HAP-1 (cell line): ENCODE results near the gene PRR33.
"Not testable (repeated sequence)": the region's sequence is repeated elsewhere in the genome, so short reads cannot be mapped to it uniquely, and the experiment has no call there.

Source experiments
- DNase-seq, 2 experiments: peaks; one replicate each; pipeline ENCODE4 v3.0.0-alpha.2; 2016 to 2020; ENCODE audit warnings: low spot score in 2 of 2
- H3K27me3 ChIP-seq: fragments of 250-450 bp; sonication (Bioruptor Pico); 2 replicates; pipeline ENCODE4 v1.5.1; 2020; ENCODE audit warnings: low read depth, mild to moderate bottlenecking, moderate library complexity
- H3K36me3 ChIP-seq: fragments of 250-450 bp; sonication (Bioruptor Pico); replicated peaks from 2 replicates; pipeline ENCODE4 v1.5.1; 2020; ENCODE audit warnings: mild to moderate bottlenecking
- H3K4me1 ChIP-seq: fragments of 250-450 bp; sonication (Bioruptor Pico); 2 replicates; pipeline ENCODE4 v1.5.1; 2020; ENCODE audit warnings: mild to moderate bottlenecking
- H3K4me3 ChIP-seq: fragments of 250-450 bp; sonication (Bioruptor Pico); 2 replicates; pipeline ENCODE4 v1.5.1; 2020; ENCODE audit warnings: mild to moderate bottlenecking, moderate library complexity
- H3K9me3 ChIP-seq: fragments of 250-450 bp; sonication (Bioruptor Pico); 2 replicates; pipeline ENCODE4 v1.5.1; 2020; ENCODE audit warnings: mild to moderate bottlenecking, moderate library complexity
- in situ Hi-C: fragments of 300-500 bp; cut with MboI; formaldehyde crosslinking; loops from 3 replicates; pipeline ENCODE4 v1.14.3; 2020; ENCODE audit warnings: low sequenced_read_pairs, inconsistent platforms, mixed read lengths

PRR33 gene

DNA sequence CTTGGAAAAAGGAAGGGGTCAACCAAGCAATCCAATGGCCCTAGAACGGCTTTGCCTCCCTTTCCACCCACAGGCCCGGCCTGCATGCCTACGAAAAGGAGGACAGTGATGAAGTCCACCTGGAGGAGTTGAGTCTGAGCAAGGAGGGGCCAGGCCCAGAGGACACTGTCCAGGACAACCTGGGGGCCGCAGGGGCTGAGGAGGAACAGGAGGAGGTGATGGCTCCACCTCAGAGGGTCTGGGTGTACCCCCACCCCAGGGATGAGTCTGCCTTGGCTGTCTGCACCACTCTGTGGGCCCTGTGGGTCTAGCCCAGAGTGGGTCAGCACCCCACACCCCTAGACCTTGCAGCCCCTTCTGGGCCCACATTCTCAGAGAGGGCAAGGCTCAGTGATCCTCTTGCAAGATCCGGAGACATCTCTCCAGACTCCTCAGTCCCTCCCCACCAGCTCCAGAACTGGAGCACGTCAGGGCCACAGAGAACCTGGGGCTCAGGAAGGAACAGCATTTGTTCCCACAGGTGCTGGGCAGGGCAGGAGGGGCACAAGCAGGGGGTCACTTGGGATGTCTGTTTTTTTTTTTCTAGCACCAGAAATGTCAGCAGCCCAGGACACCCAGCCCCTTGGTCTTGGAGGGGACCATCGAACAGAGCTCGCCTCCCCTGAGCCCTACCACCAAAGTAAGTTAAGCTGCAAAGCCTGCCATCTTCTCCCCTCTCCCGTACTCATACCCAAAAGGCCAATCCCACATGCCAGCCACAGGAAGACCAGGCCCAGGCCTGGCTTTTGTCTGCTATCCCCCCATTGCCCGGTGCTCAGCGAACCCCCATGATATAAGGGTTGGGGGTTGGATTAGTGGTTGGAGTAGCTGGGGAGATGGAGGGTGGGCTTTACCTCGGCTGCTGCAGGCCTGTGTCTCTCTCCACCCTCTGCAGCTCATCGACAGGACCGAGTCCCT lies 8.1 kb downstream of the PRR33 start:
- in situ Hi-C loops = loop anchor here (5.0 kb wide), 1 partner anchor 34 kb away; the partner anchor contains the start of gene TNNT3
- no peaks in the 10 kb centered on the region for H3K36me3 ChIP-seq

DNA sequence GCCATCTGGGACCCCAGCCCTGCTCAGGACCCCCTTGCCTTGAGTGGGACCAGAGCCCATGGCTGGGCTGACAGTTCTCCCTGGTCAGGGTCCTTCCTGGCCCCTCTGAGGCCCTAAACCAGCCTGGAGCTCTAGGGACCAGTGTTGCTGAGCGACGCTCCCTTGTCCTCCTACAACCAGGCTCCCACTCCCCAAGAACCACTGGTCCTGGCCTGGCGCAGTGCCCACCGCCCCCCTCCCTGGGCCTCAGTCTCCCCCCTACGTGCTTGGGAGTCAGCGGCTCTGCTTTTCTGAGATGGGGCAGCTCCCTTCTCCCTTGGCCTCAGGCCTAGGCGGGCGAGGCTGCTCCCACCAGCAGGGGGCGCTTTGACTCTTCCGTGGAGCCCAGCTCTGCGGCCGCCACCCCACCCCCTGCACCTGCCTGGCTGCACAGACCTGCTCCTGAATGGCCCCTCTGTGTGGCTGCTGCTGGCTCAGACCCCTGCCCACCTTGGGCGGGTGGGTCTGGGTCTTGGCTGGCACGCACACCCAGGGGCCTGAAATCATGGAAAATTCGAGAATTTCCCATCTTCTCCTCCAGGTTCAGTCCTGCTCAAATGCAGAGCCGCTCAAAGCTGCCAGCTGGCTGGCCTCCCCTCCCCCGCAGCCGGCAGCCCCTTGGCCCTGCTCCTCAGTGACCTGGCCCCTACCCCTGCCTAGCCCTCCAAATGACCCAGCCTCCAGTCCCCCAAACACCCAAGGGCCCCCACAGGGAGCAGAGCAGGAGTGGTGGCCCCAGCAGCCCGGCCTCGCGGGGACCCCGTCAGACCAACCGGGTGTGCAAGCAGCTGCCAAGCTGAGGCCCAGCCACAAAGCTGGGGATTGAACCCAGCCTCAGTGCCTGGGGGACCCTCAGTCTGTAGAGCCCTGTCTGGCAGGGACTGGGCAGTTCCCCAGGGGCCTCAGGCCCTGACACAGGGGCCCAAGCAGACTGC lies 9.1 kb downstream of the PRR33 start:
- in situ Hi-C loops = loop anchor here (5.0 kb wide), 1 partner anchor 35 kb away; the partner anchor contains the start of gene TNNT3
- Histone ChIP-seq H3K27me3 (peaks cover 8% of the 10 kb centered on the region; the same call in 1 of the 2 replicates), H3K4me3 (no peak overlapping the region), H3K9me3 (no peaks in the 10 kb centered on the region), H3K4me1 (no peaks in the 10 kb centered on the region), H3K36me3 (no peaks in the 10 kb centered on the region)
- peak; percentile 65 to 92 for DNase-seq

More for the DNA sequence above, 8.1 kb downstream of the PRR33 start:
- no peaks in the 10 kb centered on the region for H3K4me1 ChIP-seq
- H3K27me3 ChIP-seq = peaks cover 13% of the 10 kb centered on the region
- DNase-seq = no peak
- H3K9me3 ChIP-seq = no peaks in the 10 kb centered on the region
- H3K4me3 ChIP-seq = no peak overlapping the region

DNA sequence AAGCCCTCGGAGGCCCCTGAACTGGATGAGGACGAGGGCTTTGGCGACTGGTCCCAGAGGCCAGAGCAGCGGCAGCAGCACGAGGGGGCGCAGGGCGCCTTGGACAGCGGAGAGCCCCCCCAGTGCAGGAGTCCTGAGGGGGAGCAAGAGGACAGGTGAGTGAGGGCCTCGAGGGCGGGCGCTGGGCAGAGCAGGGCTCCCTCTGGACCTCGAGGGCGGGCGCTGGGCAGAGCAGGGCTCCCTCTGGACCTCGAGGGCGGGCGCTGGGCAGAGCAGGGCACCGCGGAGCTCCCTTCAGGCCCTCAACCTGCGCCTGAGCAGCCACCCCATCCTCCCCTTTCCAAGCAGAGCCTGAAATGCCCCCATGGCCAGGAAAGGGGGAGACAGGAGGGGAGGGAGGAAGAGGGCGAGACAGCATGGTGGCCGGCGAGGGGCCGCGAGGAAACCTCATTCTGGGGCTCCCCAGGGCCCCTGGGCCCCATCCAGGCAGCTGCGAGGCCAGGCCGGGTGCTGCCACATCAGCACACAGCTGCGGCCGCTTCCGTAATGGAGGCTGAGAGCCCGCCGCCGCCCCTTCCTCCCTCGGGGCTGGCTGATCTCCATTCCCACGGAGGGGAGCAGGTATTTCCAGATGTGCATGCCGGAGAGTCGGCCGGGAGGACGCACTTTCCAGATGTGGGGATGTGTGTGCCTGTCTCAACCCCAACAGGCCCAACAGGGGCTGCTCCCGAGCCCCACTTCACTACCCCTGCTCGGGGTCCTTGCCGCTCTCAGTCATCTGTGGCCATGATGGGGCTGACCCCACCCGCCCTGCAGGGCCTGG lies 10.0 kb downstream of the PRR33 start:
- peaks cover 6% of the 10 kb centered on the region; the same call in 1 of the 2 replicates for H3K27me3 ChIP-seq
- H3K9me3 ChIP-seq = no peaks in the 10 kb centered on the region
- no peaks in the 10 kb centered on the region for H3K36me3 ChIP-seq
- no peaks in the 10 kb centered on the region for H3K4me1 ChIP-seq
- no peak overlapping the region for H3K4me3 ChIP-seq
- in situ Hi-C loops = loop anchor here (5.0 kb wide), 1 partner anchor 36 kb away; the partner anchor contains the start of gene TNNT3
- no peak for DNase-seq

DNA sequence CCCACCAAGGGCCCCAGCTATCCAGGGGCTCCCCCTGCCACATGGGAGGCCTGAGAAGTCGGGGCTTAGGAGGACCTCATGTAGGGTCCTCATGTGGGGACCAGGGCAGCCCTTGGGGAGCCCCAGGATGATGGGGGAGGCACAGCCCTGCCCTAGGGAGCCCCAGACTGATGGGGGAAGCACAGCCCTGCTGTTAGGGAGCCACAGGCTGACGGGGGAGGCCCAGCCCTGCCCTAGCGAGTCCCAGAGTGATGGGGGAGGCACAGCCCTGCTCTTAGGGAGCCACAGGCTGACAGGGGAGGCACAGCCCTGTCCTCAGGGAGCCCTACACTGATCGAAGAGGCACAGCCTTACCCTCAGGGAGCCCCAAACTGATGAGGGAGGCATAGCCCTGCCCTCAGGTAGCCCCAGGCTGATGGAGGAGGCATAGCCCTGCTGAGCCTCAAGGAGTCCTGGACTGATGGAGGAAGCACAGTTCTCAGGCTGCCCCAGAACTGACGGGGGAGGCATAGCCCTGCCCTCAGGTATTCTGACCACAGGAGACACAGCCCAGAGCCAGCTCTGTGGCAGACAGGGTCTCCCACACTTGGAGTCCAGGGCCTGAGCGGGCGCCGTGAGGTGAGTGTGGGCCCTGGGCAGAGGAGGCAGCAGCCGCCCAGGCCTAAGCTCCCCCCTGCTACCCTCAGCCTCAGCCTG lies 10.8 kb downstream of the PRR33 start:
- no peaks in the 10 kb centered on the region for H3K36me3 ChIP-seq
- no peaks in the 10 kb centered on the region for H3K9me3 ChIP-seq
- H3K27me3 ChIP-seq = peaks cover 6% of the 10 kb centered on the region; the same call in 1 of the 2 replicates
- no peak overlapping the region for H3K4me3 ChIP-seq
- in situ Hi-C loops = loop anchor here (5.0 kb wide), 1 partner anchor 36 kb away; the partner anchor contains the start of gene TNNT3
- no peaks in the 10 kb centered on the region for H3K4me1 ChIP-seq
- no peak for DNase-seq

DNA sequence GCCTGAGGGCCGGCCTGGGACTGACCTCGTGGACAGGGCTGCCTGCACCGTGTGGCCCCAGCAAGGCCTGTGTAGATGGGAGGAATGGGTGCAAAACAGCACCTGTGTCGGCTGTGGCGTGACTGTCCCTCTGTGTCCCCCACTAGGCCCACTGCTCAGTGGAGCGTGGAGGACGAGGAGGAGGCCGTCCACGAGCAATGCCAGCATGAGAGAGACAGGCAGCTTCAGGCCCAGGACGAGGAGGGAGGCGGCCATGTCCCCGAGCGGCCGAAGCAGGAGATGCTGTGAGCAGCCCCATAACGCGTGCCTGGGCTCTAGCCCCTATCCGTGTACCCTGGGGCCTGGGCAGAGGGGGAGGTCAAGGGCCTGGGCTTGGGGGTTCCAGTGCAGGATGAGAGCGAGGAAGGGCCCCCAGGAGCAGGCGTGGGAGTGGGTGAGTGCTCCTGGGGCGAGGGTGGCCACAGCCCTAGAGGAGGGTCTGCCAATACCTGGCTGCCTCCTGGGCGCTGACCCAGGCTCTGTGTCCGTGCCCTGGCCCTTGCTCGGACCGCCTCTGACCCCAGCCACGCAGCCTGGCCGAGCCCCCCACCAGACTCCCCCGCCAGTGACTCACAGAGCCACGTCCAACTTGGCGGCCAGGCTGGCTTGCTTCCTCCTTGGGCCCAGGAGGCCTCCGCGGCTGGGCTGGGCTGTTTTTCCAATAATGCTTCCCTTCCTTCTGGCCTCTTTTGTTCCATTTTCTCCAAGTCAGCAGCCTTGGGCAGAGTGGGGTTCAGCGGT lies 11.6 kb downstream of the PRR33 start:
- DNase-seq = no peak
- Histone ChIP-seq H3K9me3 (no peaks in the 10 kb centered on the region), H3K27me3 (no peaks in the 10 kb centered on the region), H3K4me3 (no peak overlapping the region), H3K4me1 (no peaks in the 10 kb centered on the region), H3K36me3 (no peaks in the 10 kb centered on the region)
- in situ Hi-C loops = loop anchor here (5.0 kb wide), 1 partner anchor 37 kb away; the partner anchor contains the start of gene TNNT3

DNA sequence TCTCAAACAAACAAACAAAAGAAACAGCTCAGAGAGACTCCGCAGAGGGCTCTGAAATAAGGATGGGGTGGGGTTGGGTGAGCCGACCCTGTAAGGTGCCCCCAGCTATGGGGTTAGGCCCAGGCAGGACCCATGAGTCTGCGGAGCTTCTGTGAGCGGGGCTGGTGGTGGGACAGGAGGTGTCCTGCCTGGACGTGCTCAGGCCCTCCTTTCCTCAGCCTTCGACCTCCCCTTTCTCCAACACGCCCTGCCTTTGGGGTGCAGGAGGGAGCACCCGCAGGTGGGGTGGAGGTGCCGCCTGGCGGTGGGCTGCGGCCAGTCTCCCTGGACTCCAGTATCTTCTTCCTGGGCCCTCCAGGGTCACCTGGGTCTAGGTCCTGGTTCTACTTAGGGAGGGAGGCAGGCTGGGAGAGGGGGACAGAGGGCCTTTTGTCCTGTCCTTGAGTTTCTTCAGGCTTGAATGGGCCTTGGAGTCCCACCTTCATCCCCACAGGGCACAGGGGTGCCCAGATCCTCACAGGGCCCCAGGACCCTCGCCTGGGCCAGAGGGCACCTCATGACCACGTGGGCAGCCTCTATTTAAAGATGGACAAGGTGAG lies 12.3 kb downstream of the PRR33 start:
- DNase-seq = no peak
- no peaks in the 10 kb centered on the region for H3K36me3 ChIP-seq
- in situ Hi-C loops = no loop called here
- H3K9me3 ChIP-seq = no peaks in the 10 kb centered on the region
- no peaks in the 10 kb centered on the region for H3K4me1 ChIP-seq
- H3K4me3 ChIP-seq = no peak overlapping the region
- no peaks in the 10 kb centered on the region for H3K27me3 ChIP-seq

DNA sequence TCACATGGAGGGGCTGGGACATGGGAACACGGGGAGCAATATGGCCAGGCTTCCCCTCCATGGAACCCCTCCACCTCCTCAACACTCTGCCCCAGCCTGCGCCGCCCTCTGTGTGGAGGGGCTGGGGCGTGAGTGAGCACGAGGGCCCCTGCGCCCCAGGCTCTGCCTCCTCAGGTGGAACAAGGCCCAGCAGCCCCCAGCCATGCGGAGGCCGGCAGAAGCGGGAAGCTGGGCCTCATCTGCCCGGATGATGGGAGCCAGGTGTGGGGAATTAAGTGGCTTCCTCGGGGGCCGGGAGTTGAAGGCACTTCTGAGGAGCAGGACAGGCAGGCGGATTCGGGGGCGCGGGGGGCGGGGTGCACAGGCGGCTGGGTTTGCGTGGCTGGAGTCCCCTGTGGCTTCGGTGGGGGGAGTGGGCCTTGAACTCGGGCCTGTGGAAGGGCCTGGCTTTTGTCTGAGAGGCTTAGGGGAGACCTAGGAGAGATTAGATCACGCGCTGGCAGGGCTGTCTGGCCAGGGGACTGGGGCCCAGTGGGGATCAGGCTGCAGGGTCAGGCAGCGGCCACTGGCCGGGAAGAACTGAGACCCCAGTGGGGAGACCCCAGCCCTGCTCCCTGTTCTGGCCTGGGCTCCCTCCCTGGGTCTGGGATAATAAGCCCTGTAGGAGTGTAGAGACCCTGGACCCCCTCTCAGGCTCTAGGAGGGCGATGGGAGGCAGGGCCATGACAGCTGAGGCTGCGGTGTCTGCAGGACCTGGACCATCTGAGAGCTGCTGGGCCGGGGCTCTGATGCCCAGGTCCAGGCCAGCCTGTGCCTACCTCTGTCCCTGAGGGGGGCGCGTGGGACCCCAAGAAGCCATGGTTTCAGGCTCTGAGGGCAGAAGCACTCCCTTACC lies 13.3 kb downstream of the PRR33 start:
- in situ Hi-C loops = no loop called here
- Histone ChIP-seq H3K36me3 (no peaks in the 10 kb centered on the region), H3K4me1 (no peaks in the 10 kb centered on the region), H3K4me3 (no peak overlapping the region), H3K27me3 (no peaks in the 10 kb centered on the region), H3K9me3 (no peaks in the 10 kb centered on the region)
- DNase-seq = no peak

DNA sequence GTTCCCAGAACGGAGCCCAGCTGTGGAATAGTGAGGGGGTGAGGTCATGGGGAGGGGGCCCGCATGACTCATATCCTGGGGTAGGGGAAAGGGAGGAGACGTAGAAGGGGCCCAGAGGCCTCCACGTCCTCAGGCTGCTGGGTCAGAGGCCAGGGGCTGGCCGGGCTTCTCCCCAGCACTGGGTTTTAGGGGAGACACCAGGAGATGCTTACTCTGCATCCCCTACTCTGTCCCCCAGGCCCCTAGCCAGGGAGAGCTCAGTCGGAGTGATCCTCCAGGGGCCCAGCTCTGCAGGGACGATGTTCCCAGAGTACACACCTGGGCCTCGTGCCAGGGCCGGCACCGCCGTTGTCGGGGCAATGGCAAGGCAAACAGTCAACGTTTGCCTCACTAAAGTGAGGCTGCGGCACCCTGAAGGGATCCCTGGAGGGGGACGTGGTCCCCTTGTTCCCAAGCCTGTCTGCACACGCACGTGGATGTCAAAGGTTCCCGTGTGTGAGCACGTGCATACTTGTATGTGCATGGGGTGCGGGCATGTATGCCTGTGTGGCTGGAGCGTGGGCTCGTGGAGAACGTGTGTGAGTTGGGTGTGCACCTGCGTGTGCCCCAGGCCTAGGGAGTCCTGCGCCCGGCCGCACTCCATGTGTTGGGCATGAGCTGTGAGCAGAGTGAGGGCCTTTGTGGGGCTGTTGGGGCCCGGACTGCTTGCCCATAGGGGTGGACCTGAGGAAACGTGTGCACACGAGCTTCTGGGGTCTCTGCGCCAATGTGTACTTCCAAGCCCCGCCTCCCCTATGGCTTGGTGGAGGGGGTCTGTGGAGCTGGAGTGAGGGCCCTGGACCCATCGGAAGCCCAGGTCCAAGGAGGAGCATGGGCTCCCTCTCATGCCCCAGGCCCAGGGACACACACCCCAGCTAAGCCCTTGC lies 14.2 kb downstream of the PRR33 start:
- DNase-seq = peak in 1 of 2 experiments; percentile 7
- in situ Hi-C loops = no loop called here
- Histone ChIP-seq H3K27me3 (no peaks in the 10 kb centered on the region), H3K9me3 (no peaks in the 10 kb centered on the region), H3K36me3 (no peaks in the 10 kb centered on the region), H3K4me1 (no peaks in the 10 kb centered on the region), H3K4me3 (no peak overlapping the region)

DNA sequence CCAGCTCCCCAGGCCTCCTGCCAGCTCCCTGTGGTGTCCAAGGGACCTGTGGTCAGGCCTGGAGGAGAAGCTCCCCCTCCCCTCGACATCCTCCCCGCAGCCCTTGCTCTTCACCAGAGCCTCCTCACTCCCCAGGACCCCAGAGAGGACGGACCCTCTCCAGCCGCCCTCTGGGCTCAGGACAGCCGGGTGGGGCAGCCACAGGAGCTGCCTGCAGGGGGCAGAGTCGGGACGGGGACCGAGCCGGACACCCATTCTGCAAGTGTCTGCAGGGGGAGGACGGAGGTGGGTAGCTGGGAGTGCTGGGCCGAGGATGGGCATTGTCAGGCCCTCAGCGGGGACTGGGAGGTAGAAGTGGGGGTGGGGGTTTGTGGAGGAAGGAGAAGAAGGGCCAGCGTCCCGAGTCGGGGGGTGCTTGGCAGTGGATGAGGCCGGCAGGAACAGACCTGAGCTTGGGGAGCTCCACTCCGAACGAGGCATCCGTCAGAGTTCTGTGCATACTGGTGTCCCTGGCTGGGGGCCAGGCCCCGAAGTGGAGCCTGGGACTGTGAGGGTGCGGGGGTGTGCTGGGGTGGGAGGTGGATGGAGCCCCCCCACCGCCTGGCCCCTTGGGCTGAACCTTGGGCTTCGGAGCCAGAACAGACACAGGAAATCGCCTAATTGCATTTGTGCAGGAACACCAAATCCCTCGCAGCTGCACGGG lies 15.2 kb downstream of the PRR33 start:
- peak in 1 of 2 experiments; percentile 76 for DNase-seq
- H3K4me3 ChIP-seq = no peak overlapping the region
- in situ Hi-C loops = no loop called here

DNA sequence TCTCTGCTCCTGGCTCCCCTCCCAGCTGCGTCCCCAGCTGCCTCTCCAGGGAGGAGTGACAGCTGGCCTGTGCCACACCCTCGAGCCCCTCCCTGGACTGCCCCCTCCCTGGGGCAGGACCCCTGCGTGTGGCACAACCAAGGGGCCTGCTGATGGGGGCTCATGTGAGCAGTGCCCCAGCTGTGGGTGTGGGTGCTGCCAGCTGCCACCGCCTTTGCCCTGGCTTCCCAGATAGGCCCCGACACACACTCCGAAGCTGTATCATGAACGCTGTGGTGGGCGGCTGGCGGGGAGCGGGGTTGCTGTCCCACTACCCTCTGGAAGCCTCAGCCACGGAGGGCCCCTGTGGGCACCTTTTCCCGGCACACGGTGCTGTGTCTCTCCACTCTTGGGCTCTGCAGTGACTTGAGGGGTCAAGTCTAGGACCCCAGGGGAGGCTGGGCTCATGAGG lies 15.8 kb downstream of the PRR33 start:
- in situ Hi-C loops = not testable (repeated sequence)

More for the DNA sequence above, 15.2 kb downstream of the PRR33 start:
- Histone ChIP-seq H3K27me3 (no peaks in the 10 kb centered on the region), H3K36me3 (no peaks in the 10 kb centered on the region), H3K4me1 (no peaks in the 10 kb centered on the region), H3K9me3 (no peaks in the 10 kb centered on the region)

More for the DNA sequence above, 15.8 kb downstream of the PRR33 start:
- not testable (repeated sequence) for H3K4me3 ChIP-seq, H3K9me3 ChIP-seq, H3K4me1 ChIP-seq, H3K36me3 ChIP-seq, DNase-seq, H3K27me3 ChIP-seq
